ENCODE measurements around the gene SLC66A3.
"Not testable (repeated sequence)": the region's sequence is repeated elsewhere in the genome, so short reads cannot be mapped to it uniquely, and the experiment has no call there.

The SLC66A3 gene

DNA sequence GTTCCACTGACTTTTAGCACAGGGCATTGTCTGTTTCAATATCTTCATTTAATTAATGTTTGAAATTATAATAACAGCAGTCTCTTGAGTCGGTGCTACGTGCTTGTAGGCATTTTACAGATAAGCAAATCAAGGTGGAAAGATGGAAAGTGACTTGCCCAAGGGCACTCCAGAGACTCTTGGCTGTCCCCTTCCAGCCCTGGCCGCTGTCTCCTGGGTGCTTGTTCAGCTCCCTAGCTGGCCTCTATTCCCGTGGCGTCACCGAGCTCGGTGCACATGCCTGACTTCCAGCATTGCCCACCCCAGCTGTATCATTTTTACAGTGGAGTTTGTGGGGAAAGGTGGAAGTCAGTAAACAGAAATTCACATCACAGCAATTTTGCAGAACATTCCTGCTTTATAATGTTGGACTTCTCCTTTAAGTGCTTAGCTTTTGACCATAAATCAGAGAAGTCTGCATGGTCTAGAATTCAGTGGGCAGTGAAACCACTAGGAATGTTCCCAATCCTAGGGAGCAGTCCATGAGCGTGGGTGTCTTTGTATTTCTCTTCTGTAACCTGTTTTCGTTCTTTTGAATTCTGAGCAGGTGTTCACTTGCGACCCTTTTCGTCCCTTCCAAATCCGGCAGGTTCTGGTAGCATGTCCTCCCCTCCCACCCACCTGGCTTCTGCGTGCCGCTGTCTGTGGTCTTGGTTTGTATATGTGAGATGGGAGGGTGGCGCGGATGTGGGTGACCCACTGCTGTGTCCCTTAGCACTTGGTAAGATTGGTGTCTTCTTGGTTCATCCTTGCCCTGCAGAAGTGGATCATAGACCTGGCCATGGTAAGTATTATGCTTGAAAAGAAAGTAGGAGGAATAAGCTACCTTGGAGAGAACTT is 8.4 kb downstream of the SLC66A3 start:
- peaks cover 5 to 12% of the 10 kb centered on the region in 2 donors for H3K36me3 Mint-ChIP-seq
- no peaks in the 10 kb centered on the region for H3K27me3 Mint-ChIP-seq
- H3K4me3 Mint-ChIP-seq: no peak overlapping the region
- DNase-seq: no peak
- no peaks in the 10 kb centered on the region for H3K9me3 Mint-ChIP-seq
- ATAC-seq (replicated peaks): no peak
- H3K4me1 Mint-ChIP-seq: peaks cover 8 to 11% of the 10 kb centered on the region in 2 donors
- H3K27ac Mint-ChIP-seq: no peak overlapping the region

DNA sequence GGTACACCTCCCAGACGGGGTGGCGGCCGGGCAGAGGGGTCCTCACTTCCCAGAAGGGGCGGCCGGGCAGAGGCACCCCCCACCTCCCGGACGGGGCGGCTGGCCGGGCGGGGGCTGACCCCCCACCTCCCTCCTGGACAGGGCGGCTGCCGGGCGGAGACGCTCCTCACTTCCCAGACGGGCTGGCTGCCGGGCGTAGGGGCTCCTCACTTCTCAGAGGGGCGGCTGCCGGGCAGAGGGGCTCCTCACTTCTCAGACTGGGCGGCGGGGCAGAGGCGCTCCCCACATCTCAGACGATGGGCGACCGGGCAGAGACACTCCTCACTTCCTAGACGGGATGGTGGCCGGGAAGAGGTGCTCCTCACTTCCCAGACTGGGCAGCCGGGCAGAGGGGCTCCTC is 9.8 kb downstream of the SLC66A3 start:
- peak overlapping the region; percentile 37 for H3K27ac Mint-ChIP-seq
- H3K36me3 Mint-ChIP-seq: peaks cover 7 to 20% of the 10 kb centered on the region in 2 donors
- peaks cover 7 to 11% of the 10 kb centered on the region in 2 donors for H3K4me1 Mint-ChIP-seq
- H3K4me3 Mint-ChIP-seq; ATAC-seq (replicated peaks); DNase-seq; H3K27me3 Mint-ChIP-seq; H3K9me3 Mint-ChIP-seq: not testable (repeated sequence)

- no peak for ATAC-seq (replicated peaks)
- no peak overlapping the region for H3K27ac Mint-ChIP-seq
- DNase-seq: no peak
- no peaks in the 10 kb centered on the region for H3K4me1 Mint-ChIP-seq
- peaks cover 9 to 20% of the 10 kb centered on the region in 2 donors for H3K36me3 Mint-ChIP-seq
- H3K27me3 Mint-ChIP-seq: no peaks in the 10 kb centered on the region
- no peaks in the 10 kb centered on the region for H3K9me3 Mint-ChIP-seq
- H3K4me3 Mint-ChIP-seq: no peak overlapping the region
Measured at GRCh38 chr2:11166476-11166875, 11.2 kb downstream of the SLC66A3 start.

DNA sequence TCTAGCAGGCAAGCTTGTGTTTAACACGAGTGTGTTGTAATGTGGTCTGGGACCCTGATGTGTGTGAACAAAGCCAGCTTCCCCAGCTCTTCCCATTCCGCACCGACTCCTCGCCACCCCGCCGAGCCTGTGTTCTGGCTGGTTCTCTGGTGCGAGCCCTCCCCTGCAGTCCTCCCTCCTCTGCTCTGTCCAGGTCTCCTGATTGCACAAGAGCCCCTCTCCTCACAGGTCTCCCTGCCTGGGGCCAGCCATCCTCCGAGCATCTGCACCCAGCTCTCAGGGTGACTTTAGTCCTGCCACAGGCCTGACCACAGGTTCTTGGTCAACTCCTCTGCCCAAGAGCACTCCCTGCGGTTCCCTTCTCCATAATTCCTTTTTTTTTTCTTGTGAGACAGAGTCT is 13.2 kb downstream of the SLC66A3 start:
- DNase-seq (no peak), ATAC-seq (replicated peaks) (no peak)
- H3K4me1 Mint-ChIP-seq: no peaks in the 10 kb centered on the region
- peaks cover 9 to 20% of the 10 kb centered on the region in 2 donors for H3K36me3 Mint-ChIP-seq
- H3K4me3 Mint-ChIP-seq: no peak overlapping the region
- H3K27ac Mint-ChIP-seq: peak overlapping the region; percentile 15
- H3K27me3 Mint-ChIP-seq: no peaks in the 10 kb centered on the region
- H3K9me3 Mint-ChIP-seq: no peaks in the 10 kb centered on the region

GRCh38 chr2:11169333-11169732 is 14.1 kb downstream of the SLC66A3 start:
- no peak for DNase-seq
- no peak for ATAC-seq (replicated peaks)
- no peaks in the 10 kb centered on the region for H3K27me3 Mint-ChIP-seq
- no peak overlapping the region for H3K27ac Mint-ChIP-seq
- H3K36me3 Mint-ChIP-seq: peaks cover 4 to 13% of the 10 kb centered on the region in 2 donors
- H3K9me3 Mint-ChIP-seq: no peaks in the 10 kb centered on the region
- no peak overlapping the region for H3K4me3 Mint-ChIP-seq
- no peaks in the 10 kb centered on the region for H3K4me1 Mint-ChIP-seq

DNA sequence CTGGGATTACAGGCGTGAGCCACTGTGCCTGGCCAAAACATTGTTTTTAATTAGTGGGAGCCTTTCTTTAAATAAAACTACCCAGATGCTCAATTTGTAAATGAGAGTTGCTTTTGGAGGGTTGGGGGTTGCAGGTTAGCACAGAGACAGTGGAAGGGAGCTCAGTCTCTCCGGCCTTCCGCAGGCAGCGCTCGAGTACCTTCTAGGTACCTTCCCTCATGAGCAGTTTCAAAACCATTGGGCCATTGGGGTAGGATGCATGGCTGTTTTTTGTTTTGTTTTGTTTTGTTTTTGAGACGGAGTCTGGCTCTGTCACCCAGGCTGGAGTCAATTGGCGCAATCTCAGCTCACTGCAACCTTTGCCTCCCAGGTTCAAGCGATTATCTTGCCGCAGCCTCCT is 19.0 kb downstream of the SLC66A3 start:
- Mint-ChIP-seq H3K9me3 (no peaks in the 10 kb centered on the region), H3K4me3 (no peak overlapping the region), H3K36me3 (peaks cover 7 to 10% of the 10 kb centered on the region in 2 donors), H3K27me3 (no peaks in the 10 kb centered on the region), H3K27ac (no peak overlapping the region), H3K4me1 (peaks cover 6 to 10% of the 10 kb centered on the region in 2 donors)
- no peak for ATAC-seq (replicated peaks)
- no peak for DNase-seq

- no peak for ATAC-seq (replicated peaks)
- peaks cover 3 to 8% of the 10 kb centered on the region in 2 donors for H3K36me3 Mint-ChIP-seq
- no peak for DNase-seq
- H3K27ac Mint-ChIP-seq: no peak overlapping the region
- H3K4me1 Mint-ChIP-seq: peaks cover 6 to 10% of the 10 kb centered on the region in 2 donors
- no peaks in the 10 kb centered on the region for H3K9me3 Mint-ChIP-seq
- H3K27me3 Mint-ChIP-seq: no peaks in the 10 kb centered on the region
- no peak overlapping the region for H3K4me3 Mint-ChIP-seq
Measured at GRCh38 chr2:11175293-11175795, 20.1 kb downstream of the SLC66A3 start.

DNA sequence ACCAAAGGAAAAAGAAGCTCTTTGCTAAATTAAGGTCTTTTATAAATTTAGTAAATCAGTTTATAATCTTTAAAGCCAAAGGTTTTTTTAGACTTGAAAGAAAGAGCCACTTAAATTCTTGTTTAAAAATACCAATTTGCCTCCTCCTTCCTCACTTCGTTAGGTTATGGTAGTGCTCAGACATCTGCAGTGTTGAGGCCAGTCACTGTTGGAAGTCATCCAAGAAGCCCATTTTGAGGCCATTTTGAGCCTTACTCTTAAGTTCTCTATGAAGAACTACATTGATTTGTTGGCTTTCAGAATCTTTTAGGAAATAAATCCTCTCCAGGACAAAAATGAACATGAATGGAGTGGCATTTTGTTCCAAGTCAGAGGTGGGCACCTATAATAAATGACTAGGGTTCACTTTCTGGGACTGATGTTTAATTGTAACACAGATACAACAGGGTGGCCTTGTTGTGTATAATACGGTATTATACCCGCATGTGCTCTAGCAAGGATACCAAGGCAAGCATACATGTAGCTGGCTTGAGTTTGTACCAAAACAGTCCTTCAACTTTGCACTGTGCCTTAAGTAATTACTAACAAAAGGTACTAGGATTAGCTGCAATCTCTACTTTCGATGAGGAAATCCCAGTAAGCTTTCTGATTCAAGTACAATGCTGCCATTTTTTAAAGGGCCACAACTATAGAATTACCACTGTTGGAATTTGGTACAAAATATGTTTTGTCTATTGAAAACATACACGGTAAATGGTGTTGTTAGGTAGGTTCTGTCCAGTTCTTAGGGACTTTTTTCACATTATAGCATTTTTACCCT is 22.8 kb downstream of the SLC66A3 start:
- ATAC-seq (replicated peaks) (no peak), DNase-seq (no peak)
- H3K27me3 Mint-ChIP-seq: no peaks in the 10 kb centered on the region
- no peak overlapping the region for H3K27ac Mint-ChIP-seq
- H3K9me3 Mint-ChIP-seq: no peaks in the 10 kb centered on the region
- H3K4me3 Mint-ChIP-seq: no peak overlapping the region
- H3K36me3 Mint-ChIP-seq: peaks cover 3 to 8% of the 10 kb centered on the region in 2 donors
- H3K4me1 Mint-ChIP-seq: peaks cover 6 to 10% of the 10 kb centered on the region in 2 donors

- DNase-seq (no peak), ATAC-seq (replicated peaks) (no peak)
- Mint-ChIP-seq H3K36me3 (peaks cover 4 to 8% of the 10 kb centered on the region in 2 donors), H3K9me3 (no peaks in the 10 kb centered on the region), H3K27me3 (no peaks in the 10 kb centered on the region), H3K4me3 (no peak overlapping the region), H3K4me1 (peaks cover 6 to 10% of the 10 kb centered on the region in 2 donors), H3K27ac (no peak overlapping the region)
Measured at GRCh38 chr2:11179196-11179595, 23.9 kb downstream of the SLC66A3 start.

DNA sequence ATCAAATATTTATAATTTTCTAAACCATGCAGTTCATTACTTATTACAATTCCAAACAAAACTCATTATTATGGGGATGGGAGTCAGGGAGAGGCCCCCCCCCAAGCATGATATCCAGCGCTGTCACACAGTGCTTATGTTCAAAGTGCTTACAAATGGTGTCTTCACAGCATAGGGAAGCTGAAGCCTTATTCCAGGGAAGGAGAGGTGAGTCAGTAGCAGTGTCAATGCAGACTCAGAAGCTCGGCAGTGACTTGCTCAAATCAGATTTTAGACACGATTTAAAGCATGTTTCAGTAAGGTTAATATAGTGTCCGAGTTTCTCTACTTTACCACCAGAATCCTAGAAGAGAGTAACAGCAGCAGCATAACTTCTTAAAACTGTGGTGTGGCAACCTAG is 24.6 kb downstream of the SLC66A3 start:
- H3K9me3 Mint-ChIP-seq: no peaks in the 10 kb centered on the region
- peaks cover 4 to 8% of the 10 kb centered on the region in 2 donors for H3K36me3 Mint-ChIP-seq

GRCh38 chr2:11180653-11181052 is 25.4 kb downstream of the SLC66A3 start:
- Mint-ChIP-seq H3K4me3 (no peak overlapping the region), H3K4me1 (peaks cover 0 to 2% of the 10 kb centered on the region in 2 donors), H3K27me3 (no peaks in the 10 kb centered on the region), H3K36me3 (peaks cover 5 to 8% of the 10 kb centered on the region in 2 donors), H3K27ac (no peak overlapping the region), H3K9me3 (no peaks in the 10 kb centered on the region)
- ATAC-seq (replicated peaks) (no peak), DNase-seq (no peak)

More for the DNA sequence above, 24.6 kb downstream of the SLC66A3 start:
- Mint-ChIP-seq H3K4me1 (peaks cover 5 to 10% of the 10 kb centered on the region in 2 donors), H3K27ac (no peak overlapping the region), H3K4me3 (no peak overlapping the region), H3K27me3 (no peaks in the 10 kb centered on the region)
- no peak for ATAC-seq (replicated peaks)
- DNase-seq: no peak

DNA sequence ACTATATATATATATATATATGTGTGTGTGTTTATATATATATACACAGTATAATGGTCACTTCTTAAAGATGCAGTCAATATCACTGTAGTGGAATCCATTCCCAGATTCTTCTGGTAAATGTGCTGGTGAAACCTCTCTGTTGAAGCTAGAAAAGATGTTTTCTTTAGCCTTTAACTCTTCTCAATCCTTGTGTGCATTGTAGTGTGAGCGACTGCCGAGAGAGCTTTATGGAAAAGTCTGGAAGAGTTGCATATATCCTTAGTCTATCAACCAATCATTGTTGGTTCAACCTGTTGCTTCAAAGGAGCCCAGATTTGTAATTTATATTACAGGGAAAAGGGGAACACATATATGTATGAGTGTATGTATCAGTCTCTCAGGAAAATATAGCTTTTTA is 27.7 kb downstream of the SLC66A3 start:
- Mint-ChIP-seq H3K27ac (no peak overlapping the region), H3K4me1 (no peaks in the 10 kb centered on the region), H3K36me3 (peaks cover 11 to 19% of the 10 kb centered on the region in 2 donors), H3K27me3 (no peaks in the 10 kb centered on the region), H3K9me3 (no peaks in the 10 kb centered on the region), H3K4me3 (no peak overlapping the region)
- no peak for DNase-seq
- no peak for ATAC-seq (replicated peaks)

GRCh38 chr2:11186145-11186544 is 30.9 kb downstream of the SLC66A3 start:
- no peak overlapping the region for H3K27ac Mint-ChIP-seq
- peaks cover 15 to 29% of the 10 kb centered on the region in 2 donors for H3K36me3 Mint-ChIP-seq
- DNase-seq (no peak), ATAC-seq (replicated peaks) (no peak)
- no peaks in the 10 kb centered on the region for H3K9me3 Mint-ChIP-seq
- H3K27me3 Mint-ChIP-seq: no peaks in the 10 kb centered on the region
- no peak overlapping the region for H3K4me3 Mint-ChIP-seq
- no peaks in the 10 kb centered on the region for H3K4me1 Mint-ChIP-seq

DNA sequence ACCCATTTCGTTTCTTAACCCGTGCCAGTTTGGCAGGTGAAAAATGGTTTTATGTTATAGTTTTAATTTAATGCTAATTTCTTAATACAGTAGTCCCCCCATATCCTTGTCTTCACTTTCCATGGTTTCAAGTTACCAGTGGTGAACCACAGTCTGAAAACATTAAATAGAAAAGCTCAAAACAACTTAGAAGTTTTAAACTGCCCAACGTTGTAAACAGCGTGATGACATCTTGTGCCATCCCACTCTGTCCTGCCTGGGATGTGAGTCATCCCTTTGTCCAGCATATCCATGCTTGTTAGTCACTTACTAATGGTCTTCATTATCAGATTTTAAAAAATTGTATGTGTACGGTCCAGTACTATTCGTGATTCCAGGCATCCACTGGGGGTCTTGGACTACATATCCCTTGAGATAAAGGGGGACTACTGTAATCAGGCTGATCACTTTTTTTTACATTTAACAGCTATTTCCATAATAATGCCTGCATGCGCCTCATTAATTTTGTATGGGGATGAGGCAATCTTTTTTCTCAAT is 31.9 kb downstream of the SLC66A3 start:
- Mint-ChIP-seq H3K36me3 (peaks cover 15 to 29% of the 10 kb centered on the region in 2 donors), H3K4me3 (no peak overlapping the region), H3K9me3 (no peaks in the 10 kb centered on the region), H3K27ac (no peak overlapping the region), H3K4me1 (no peaks in the 10 kb centered on the region), H3K27me3 (no peaks in the 10 kb centered on the region)
- ATAC-seq (replicated peaks) (no peak), DNase-seq (no peak)
